Left lung (tissue), 10 donors: ENCODE results near the gene PLXNB2. TPM values are rescaled to one million over a fixed set of nuclear protein-coding genes. Genes with fewer than 3 reads are reported as not detected.

ENCODE experiments used
- ATAC-seq: fragments of 200-7000 bp; cut with Tn5 transposase; one replicate; pipeline ENCODE4 v1.9.1; 2020; ENCODE audit warnings: moderate library complexity
- DNase-seq, 4 donors: peaks; one replicate each; pipeline ENCODE4 v3.0.0-alpha.2; 2013 to 2020
- H3K27ac ChIP-seq, 2 donors: fragments of 200-600 bp; sonication (generic) in 1 of 2; one replicate each; pipeline versions ENCODE4 v1.5.0 to v1.8.0; 2020 to 2021
- H3K27me3 ChIP-seq, 2 donors: fragments of 200-600 bp; sonication (generic) in 1 of 2; one replicate each; pipeline versions ENCODE4 v1.5.0 to v1.8.0; 2020 to 2021
- H3K36me3 ChIP-seq, 2 donors: fragments of 200-600 bp; sonication (generic) in 1 of 2; one replicate each; pipeline versions ENCODE4 v1.5.0 to v1.8.0; 2020 to 2021
- H3K4me1 ChIP-seq, 2 donors: fragments of 200-600 bp; one replicate each; pipeline ENCODE4 v1.8.0; 2021
- H3K4me3 ChIP-seq, 2 donors: fragments of 200-600 bp; sonication (generic) in 1 of 2; one replicate each; pipeline versions ENCODE4 v1.5.0 to v1.8.0; 2020 to 2021; ENCODE audit warnings: mild to moderate bottlenecking in 1 of 2
- H3K9me3 ChIP-seq, 2 donors: fragments of 200-600 bp; sonication (generic) in 1 of 2; one replicate each; pipeline versions ENCODE4 v1.5.0 to v1.8.0; 2020 to 2021
- intact Hi-C, 2 donors: fragments of 100-400 bp; cut with DNase I; formaldehyde crosslinking; loops; one replicate each; pipeline versions ENCODE4 v1.11.2 to v1.14.2; 2022
- polyA plus RNA-seq, 6 donors: library from polyadenylated mRNA; unstranded; fragments of 120-200 nt; gene quantifications; one replicate each; pipeline ENCODE4 v1.2.1, GENCODE V29; 2013; ENCODE audit not compliant: insufficient read length in 6 of 6
- total RNA-seq, 2 donors: library from RNA; stranded (reverse); fragmentation: NEBNext Ultra II Directional; extraction: Animal tissue kit (Norgen Biotek cat#: 25700); gene quantifications; one replicate each; pipeline ENCODE4 v1.2.1, GENCODE V29; 2021
- TF ChIP-seq, protein P1 (sequence below), 2 donors: fragments of 200-600 bp; sonication (generic) in 1 of 2; IDR thresholded peaks; one replicate each; pipeline versions ENCODE4 v1.5.0 to v1.8.0; 2021; ENCODE audit warnings: antibody characterized with exemption in 2 of 2
- donor health status: DM: no; HTN: yes; CAD: no.
- donor health status: DM: no; HTN: no; CAD: no.

The PLXNB2 gene
- total and polyA plus RNA-seq, 8 donors: 116 to 391 (median 145) TPM

- Histone ChIP-seq H3K9me3 (no peaks in the 10 kb centered on the region), H3K27me3 (peaks cover 0 to 5% of the 10 kb centered on the region in 2 donors), H3K4me1 (peaks cover 8 to 31% of the 10 kb centered on the region in 2 donors), H3K4me3 (no peak overlapping the region), H3K36me3 (no peaks in the 10 kb centered on the region), H3K27ac (no peak overlapping the region)
- TF ChIP-seq, protein P1, sequence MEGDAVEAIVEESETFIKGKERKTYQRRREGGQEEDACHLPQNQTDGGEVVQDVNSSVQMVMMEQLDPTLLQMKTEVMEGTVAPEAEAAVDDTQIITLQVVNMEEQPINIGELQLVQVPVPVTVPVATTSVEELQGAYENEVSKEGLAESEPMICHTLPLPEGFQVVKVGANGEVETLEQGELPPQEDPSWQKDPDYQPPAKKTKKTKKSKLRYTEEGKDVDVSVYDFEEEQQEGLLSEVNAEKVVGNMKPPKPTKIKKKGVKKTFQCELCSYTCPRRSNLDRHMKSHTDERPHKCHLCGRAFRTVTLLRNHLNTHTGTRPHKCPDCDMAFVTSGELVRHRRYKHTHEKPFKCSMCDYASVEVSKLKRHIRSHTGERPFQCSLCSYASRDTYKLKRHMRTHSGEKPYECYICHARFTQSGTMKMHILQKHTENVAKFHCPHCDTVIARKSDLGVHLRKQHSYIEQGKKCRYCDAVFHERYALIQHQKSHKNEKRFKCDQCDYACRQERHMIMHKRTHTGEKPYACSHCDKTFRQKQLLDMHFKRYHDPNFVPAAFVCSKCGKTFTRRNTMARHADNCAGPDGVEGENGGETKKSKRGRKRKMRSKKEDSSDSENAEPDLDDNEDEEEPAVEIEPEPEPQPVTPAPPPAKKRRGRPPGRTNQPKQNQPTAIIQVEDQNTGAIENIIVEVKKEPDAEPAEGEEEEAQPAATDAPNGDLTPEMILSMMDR (IDR thresholded peaks at IDR 0.05): no peak
- intact Hi-C loops: no loop called here
- DNase-seq (no peak), ATAC-seq (no peak)
Measured at GRCh38 chr22:50253941-50254340, 53.5 kb downstream of the PLXNB2 start.

DNA sequence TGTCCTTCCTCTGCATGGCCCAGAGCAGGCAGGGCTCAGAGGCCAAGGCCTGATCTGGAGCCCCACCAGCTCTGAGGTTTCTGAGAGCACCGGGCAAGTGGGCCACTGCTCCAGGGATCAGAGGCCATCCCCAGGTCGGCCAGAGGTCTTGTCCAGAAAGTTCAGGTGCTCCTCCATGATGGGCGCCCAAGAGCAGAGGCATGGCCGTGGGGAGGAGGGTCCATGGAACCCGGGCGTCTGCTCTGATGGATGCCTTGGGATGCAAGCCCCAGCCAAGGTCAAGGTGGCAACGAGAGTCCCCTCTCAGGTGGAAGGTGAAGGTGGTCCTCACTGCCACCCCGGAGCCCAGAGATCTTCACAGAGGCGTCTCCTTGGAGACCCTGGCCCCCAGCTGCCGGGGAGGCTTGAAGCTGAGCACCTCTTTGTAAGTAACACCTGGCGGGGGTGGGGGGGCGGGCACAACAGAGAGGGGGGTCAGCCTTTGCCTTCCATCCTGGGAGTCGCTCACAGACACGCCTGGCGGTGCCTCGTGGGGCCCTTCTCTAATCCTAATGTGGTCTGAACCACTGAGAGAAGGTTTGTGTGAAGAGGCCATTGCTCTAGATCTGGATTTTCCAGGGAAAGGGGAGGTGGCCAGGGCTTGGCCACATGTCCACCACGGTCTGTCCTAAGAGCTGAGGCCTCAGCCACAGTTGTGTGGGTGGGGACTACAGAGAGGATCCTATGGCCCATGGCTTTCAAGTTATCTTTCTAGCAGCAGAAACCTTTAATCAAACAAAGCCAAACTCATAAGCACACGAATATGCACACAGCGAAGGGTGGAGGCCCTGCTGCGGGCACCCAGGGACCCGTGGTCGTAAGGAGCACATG lies 54.2 kb downstream of the PLXNB2 start:
- no peaks in the 10 kb centered on the region for H3K27me3 ChIP-seq
- no peak for DNase-seq
- no peak overlapping the region for H3K4me3 ChIP-seq
- no peak overlapping the region for H3K27ac ChIP-seq
- ATAC-seq: no peak
- peaks cover 8 to 38% of the 10 kb centered on the region in 2 donors for H3K4me1 ChIP-seq
- no peaks in the 10 kb centered on the region for H3K9me3 ChIP-seq
- H3K36me3 ChIP-seq: peaks cover 0 to 1% of the 10 kb centered on the region in 2 donors
- intact Hi-C loops: no loop called here
- TF ChIP-seq, protein P1 (IDR thresholded peaks at IDR 0.05): no peak

DNA sequence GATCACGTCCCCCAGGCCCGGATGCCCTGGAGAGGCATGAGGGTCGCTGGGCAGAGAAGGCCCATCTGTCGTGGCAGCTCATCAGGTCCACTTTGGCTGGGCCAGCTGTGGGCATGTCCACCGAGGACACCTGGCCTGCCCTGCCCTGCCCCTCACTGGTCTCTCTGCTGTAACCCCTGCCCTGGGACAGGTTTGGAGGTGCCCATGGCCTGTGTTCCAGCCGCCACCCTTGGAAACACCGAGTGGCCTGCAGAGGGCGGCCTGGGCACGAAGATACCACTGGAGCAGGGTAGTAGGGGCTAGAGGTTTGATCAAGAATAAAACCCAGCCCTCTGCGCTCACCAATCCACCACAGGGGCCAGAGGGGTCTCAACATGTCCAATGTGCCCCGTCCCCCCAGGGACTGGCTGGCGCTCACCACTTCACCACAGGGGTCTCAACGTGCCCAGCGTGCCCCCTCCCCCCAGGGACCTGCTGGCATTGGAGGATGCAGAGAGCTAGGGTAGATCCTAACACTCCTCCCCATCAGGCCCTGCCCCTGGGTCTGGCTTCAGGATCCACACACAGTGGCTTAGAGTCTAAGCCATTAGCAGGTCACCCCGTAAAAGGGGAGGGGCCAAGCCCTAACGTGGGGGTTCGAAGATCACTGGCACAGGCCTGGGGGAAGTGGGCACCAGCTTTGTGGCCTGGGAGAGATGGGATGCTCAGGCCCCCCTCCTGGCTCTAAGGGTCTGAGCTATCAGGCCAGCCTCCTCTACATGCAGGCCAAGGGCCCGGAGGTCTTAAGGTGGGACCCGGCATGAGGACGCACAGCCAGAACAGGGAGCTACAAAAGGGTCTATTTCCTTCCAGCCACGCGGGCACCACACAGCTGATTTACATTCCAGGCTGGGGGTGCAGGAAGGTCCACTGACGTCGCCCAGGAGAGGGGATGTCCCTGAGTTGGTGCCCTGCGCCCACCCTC lies 55.1 kb downstream of the PLXNB2 start:
- Histone ChIP-seq H3K27me3 (no peaks in the 10 kb centered on the region), H3K9me3 (no peaks in the 10 kb centered on the region), H3K27ac (peak overlapping the region; percentile 63 to 81), H3K4me3 (peak overlapping the region in 1 of 2 donors; percentile 84), H3K4me1 (peaks cover 8 to 46% of the 10 kb centered on the region in 2 donors), H3K36me3 (peaks cover 0 to 10% of the 10 kb centered on the region in 2 donors)
- intact Hi-C loops: no loop called here
- DNase-seq (peak in 3 of 4 donors; percentile 69 to 93 (median 76)), ATAC-seq (peak; percentile 81)
- TF ChIP-seq, protein P1 (IDR thresholded peaks at IDR 0.05): peak; percentile 47 to 75

DNA sequence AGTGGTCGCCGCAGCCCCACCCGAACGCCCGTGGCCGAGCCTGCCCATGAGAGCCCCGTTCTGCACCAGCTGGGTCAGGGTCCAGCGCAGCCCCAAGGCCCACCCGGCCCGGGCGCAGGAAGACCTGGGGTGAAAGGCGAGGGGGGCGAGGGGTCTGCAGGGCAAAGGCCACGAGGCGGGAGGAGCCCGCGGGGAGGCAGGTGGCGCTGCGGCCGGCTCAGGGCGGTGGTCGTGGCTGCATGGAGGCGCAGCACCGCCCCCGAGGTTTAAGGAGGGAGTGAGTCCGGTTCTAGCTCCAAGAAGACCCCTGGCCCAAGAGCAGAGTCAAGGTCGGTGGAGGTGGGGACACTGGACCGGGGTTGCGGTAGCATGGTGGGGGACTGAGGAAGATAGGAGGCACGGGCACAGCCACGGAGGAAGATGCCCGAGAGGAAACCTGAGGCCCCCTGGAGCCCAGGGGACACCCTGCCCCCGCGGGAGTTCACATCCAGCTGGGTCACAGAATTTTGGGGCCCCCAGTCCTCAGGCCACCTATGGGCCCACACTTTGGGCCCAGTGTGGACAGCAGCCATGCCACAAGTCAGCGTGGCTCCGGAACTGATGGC lies 55.9 kb downstream of the PLXNB2 start:
- TF ChIP-seq, protein P1 (IDR thresholded peaks at IDR 0.05): no peak
- Histone ChIP-seq H3K9me3 (no peaks in the 10 kb centered on the region), H3K4me3 (peak overlapping the region; percentile 45 to 84), H3K27me3 (no peaks in the 10 kb centered on the region), H3K27ac (peak overlapping the region; percentile 63 to 81), H3K36me3 (peaks cover 0 to 15% of the 10 kb centered on the region in 2 donors), H3K4me1 (peaks cover 8 to 51% of the 10 kb centered on the region in 2 donors)
- intact Hi-C loops: no loop called here
- DNase-seq: no peak
- peak; percentile 4 for ATAC-seq
